Spleen (tissue), 7 donors: Measurements from ENCODE around the gene UNC93A.

Experiments used
- POLR2A ChIP-seq, 3 donors: fragments of 450-650 bp; IDR thresholded peaks; one replicate each; pipeline ENCODE4 v1.5.1; 2017; ENCODE audit warnings: antibody characterized with exemption in 3 of 3, mild to moderate bottlenecking in 1 of 3
- TF ChIP-seq, protein P1 (sequence below), 11 experiments: fragments of 200-600 bp in 7 of 11; fragments of 450-650 bp in 4 of 11; sonication (generic) in 4 of 11; IDR thresholded peaks in 8 of 11; conservative IDR thresholded peaks in 3 of 11; 1 replicate in 7 of 11; 2 replicates in 4 of 11; pipeline versions ENCODE4 v1.4.0 to v1.8.0; 2016 to 2021; ENCODE audit warnings: antibody characterized with exemption in 11 of 11, inconsistent platforms in 4 of 11, mild to moderate bottlenecking in 1 of 11
- donor health status: DM: no; HTN: no; CAD: no; lungs with moderate emphysema.
- donor health status: DM: no; HTN: no; CAD: no.
- donor health status: DM: no; HTN: no; CAD: no.

DNA sequence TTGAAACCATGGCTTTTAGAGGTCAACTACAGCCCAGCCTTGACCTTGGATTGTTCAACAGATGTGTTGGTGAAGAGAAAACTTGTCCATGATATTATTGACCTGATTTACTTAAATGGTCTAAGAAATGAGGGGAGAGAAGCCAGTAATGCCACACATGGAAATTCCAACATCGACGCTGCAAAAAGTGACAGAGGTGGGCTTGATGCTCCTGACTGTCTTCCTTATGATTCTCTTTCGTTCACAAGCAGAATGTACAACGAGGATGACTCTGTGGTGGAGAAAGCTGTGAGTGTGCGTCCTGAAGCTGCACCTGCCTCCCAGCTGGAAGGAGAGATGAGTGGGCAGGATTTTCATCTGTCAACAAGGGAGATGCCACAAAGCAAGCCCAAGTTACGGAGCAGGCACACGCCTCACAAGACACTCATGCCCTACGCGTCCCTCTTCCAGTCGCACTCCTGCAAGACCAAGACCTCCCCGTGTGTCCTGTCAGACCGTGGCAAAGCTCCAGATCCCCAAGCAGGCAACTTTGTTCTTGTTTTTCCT, 50.0 kb downstream of the UNC93A start:
- TF ChIP-seq, protein P1, sequence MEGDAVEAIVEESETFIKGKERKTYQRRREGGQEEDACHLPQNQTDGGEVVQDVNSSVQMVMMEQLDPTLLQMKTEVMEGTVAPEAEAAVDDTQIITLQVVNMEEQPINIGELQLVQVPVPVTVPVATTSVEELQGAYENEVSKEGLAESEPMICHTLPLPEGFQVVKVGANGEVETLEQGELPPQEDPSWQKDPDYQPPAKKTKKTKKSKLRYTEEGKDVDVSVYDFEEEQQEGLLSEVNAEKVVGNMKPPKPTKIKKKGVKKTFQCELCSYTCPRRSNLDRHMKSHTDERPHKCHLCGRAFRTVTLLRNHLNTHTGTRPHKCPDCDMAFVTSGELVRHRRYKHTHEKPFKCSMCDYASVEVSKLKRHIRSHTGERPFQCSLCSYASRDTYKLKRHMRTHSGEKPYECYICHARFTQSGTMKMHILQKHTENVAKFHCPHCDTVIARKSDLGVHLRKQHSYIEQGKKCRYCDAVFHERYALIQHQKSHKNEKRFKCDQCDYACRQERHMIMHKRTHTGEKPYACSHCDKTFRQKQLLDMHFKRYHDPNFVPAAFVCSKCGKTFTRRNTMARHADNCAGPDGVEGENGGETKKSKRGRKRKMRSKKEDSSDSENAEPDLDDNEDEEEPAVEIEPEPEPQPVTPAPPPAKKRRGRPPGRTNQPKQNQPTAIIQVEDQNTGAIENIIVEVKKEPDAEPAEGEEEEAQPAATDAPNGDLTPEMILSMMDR (IDR thresholded peaks at IDR 0.05 in 8 of 11, conservative IDR thresholded peaks at IDR 0.05 in 3 of 11): no peak
- TF ChIP-seq POLR2A (IDR thresholded peaks at IDR 0.05): no peak
